ENCODE data around the gene FBXL12.
A peak's percentile ranks its signal among the peaks of the same experiment; 100 is the strongest.
"Not testable (repeated sequence)": the region's sequence is repeated elsewhere in the genome, so short reads cannot be mapped to it uniquely, and the experiment has no call there.

The FBXL12 gene

DNA sequence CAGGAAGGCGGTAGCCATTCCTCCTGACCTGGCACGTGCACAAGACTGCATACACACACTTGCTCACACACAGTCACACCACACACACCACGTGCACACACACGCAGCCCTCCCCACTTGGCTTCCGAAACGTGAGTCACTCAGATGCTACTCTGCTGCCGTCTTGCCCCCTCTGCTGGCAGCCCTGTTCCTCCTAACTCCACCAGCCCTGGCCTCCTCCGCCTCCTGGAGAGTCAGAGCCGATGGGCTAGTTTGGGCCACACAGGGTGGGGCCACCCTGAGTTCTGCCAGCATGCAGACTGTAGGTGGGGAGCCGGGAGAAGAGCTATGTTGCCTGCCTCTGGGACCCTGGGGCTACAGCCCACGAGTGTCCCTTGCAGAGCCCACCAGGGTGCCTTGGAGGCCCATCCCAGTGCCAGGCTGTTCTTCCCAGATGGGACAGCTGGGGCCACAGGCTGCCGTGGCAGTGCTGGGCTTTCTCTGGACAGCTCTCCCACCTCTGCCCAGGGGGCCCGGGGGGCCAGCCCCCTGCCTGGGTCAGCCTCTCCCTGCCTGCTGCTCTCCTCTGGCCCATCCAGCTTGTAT lies 28.3 kb upstream of the FBXL12 start:
- Histone ChIP-seq H3K9me3 (ENCODE audit: insufficient read depth, low read depth, low read length) (no peaks in the 10 kb centered on the region), H3K79me2 (ENCODE audit: insufficient read depth, low read length) (peaks cover 4% of the 10 kb centered on the region; the same call in 1 of the 2 replicates), H3K4me2 (ENCODE audit: low read depth, low read length, poor library complexity, severe bottlenecking) (no peak overlapping the region), H3K4me3 (ENCODE audit: low read length, poor library complexity, severe bottlenecking) (no peak overlapping the region), H3K9me2 (replicated peaks; ENCODE audit: low read depth, low read length) (no peaks in the 10 kb centered on the region), H4K20me1 (ENCODE audit: insufficient read depth, low read length, poor library complexity, severe bottlenecking) (no peaks in the 10 kb centered on the region), H3K9ac (ENCODE audit: low read depth, low read length, poor library complexity, severe bottlenecking) (no peak overlapping the region), H3K4me1 (ENCODE audit: insufficient read depth, low read length, poor library complexity, severe bottlenecking) (no peaks in the 10 kb centered on the region), H3K36me3 (ENCODE audit: insufficient read depth, low read length) (peaks cover 63% of the 10 kb centered on the region; the same call in 1 of the 2 replicates), H3F3A (ENCODE audit: low read depth) (no peaks in the 10 kb centered on the region), H3K27me3 (ENCODE audit: insufficient read depth, low read length, poor library complexity, severe bottlenecking) (no peaks in the 10 kb centered on the region), H2AFZ (ENCODE audit: low read length) (no peak overlapping the region)
- no peak for TF ChIP-seq EZH2phosphoT487 (IDR thresholded peaks at IDR 0.05; ENCODE audit: borderline replicate concordance)
- TF ChIP-seq, protein P1, sequence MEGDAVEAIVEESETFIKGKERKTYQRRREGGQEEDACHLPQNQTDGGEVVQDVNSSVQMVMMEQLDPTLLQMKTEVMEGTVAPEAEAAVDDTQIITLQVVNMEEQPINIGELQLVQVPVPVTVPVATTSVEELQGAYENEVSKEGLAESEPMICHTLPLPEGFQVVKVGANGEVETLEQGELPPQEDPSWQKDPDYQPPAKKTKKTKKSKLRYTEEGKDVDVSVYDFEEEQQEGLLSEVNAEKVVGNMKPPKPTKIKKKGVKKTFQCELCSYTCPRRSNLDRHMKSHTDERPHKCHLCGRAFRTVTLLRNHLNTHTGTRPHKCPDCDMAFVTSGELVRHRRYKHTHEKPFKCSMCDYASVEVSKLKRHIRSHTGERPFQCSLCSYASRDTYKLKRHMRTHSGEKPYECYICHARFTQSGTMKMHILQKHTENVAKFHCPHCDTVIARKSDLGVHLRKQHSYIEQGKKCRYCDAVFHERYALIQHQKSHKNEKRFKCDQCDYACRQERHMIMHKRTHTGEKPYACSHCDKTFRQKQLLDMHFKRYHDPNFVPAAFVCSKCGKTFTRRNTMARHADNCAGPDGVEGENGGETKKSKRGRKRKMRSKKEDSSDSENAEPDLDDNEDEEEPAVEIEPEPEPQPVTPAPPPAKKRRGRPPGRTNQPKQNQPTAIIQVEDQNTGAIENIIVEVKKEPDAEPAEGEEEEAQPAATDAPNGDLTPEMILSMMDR (conservative IDR thresholded peaks at IDR 0.05; ENCODE audit: low read length): peak; percentile 27; the same call in 1 of the 2 replicates

DNA sequence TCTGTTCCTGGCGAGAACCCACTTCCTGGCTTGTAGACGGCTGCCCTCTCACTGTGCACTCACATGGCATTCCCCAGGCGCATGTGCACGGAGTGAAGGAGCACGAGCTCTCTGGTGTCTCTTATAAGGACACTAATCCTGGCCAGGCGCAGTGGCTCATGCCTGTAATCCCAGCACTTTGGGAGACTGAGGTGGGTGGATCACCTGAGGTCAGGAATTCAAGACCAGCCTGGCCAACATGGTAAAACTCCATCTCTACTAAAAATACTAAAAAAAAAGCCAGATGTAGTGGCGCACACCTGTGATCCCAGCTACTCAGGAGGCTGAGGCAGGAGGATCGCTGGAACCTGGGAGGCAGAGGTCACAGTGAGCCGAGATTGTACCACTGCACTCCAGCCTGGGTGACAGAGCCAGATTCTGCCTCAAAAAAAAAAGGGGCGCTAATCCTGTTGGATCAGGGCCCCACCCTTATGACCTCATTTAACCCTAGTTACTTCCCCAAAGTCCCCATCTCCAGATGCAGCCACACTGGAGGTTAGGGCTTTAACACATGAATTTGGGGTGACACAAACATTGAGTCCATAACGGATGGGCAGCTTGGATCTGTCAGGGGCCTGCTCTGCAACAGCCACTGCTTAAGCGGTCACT lies 24.9 kb upstream of the FBXL12 start:
- H2AFZ ChIP-seq (ENCODE audit: low read length); H3K9me3 ChIP-seq (ENCODE audit: insufficient read depth, low read depth, low read length); H3K9ac ChIP-seq (ENCODE audit: low read depth, low read length, poor library complexity, severe bottlenecking); H3K4me1 ChIP-seq (ENCODE audit: insufficient read depth, low read length, poor library complexity, severe bottlenecking); H4K20me1 ChIP-seq (ENCODE audit: insufficient read depth, low read length, poor library complexity, severe bottlenecking); H3K4me2 ChIP-seq (ENCODE audit: low read depth, low read length, poor library complexity, severe bottlenecking); H3F3A ChIP-seq (ENCODE audit: low read depth); H3K27me3 ChIP-seq (ENCODE audit: insufficient read depth, low read length, poor library complexity, severe bottlenecking); H3K9me2 ChIP-seq (replicated peaks; ENCODE audit: low read depth, low read length); H3K4me3 ChIP-seq (ENCODE audit: low read length, poor library complexity, severe bottlenecking): not testable (repeated sequence)
- H3K79me2 ChIP-seq (ENCODE audit: insufficient read depth, low read length): peaks cover 14% of the 10 kb centered on the region; the same call in 1 of the 2 replicates
- peaks cover 66% of the 10 kb centered on the region; the same call in 1 of the 2 replicates for H3K36me3 ChIP-seq (ENCODE audit: insufficient read depth, low read length)

DNA sequence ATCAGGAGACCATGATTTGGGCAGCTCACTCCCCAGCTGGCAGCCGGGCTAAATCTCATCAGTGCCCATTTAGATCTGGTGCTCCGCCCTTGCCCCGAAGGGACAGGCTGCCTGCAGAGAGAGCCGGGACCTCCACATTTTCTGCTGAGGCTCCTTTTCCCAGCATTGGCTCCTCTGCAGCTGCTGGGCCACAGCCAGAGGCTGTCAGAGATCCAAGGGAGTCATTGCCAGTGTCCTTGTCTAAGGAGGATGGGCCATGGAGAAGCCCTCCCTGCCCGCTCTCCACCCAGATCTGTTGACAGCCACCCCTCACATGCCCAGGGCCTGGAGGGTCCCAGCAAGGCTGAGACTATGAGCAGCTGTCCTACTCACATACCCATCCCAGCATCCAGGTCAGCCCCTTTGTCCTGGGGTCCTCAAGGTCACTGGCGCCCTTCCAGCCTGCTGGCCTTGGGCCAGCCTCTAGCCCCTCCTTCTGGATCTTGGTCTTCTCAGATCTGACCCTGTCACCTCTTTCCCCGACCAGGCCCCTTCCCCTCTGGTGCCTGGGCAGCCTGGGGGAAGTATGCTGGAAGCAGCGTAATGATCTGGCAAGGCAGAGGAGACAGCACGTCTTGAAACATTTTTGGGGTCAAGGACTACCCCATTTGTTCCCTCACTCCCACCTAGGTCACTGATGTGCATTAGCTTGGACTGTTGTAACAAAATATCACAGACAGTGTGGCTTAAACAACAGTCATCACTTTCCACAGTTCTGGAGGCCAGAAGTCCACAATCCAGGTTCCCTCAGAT lies 24.2 kb upstream of the FBXL12 start:
- Histone ChIP-seq H3K36me3 (ENCODE audit: insufficient read depth, low read length) (peaks cover 60% of the 10 kb centered on the region; the same call in 1 of the 2 replicates), H4K20me1 (ENCODE audit: insufficient read depth, low read length, poor library complexity, severe bottlenecking) (no peaks in the 10 kb centered on the region), H3K27me3 (ENCODE audit: insufficient read depth, low read length, poor library complexity, severe bottlenecking) (no peaks in the 10 kb centered on the region), H3K4me2 (ENCODE audit: low read depth, low read length, poor library complexity, severe bottlenecking) (no peak overlapping the region), H3K4me3 (ENCODE audit: low read length, poor library complexity, severe bottlenecking) (no peak overlapping the region), H2AFZ (ENCODE audit: low read length) (no peak overlapping the region), H3K9me2 (replicated peaks; ENCODE audit: low read depth, low read length) (no peaks in the 10 kb centered on the region), H3K4me1 (ENCODE audit: insufficient read depth, low read length, poor library complexity, severe bottlenecking) (no peaks in the 10 kb centered on the region), H3K79me2 (ENCODE audit: insufficient read depth, low read length) (peaks cover 19% of the 10 kb centered on the region; the same call in 1 of the 2 replicates), H3K9ac (ENCODE audit: low read depth, low read length, poor library complexity, severe bottlenecking) (no peak overlapping the region), H3K9me3 (ENCODE audit: insufficient read depth, low read depth, low read length) (no peaks in the 10 kb centered on the region), H3F3A (ENCODE audit: low read depth) (no peaks in the 10 kb centered on the region)
- TF ChIP-seq, protein P1 (conservative IDR thresholded peaks at IDR 0.05; ENCODE audit: low read length): no peak
- TF ChIP-seq EZH2phosphoT487 (IDR thresholded peaks at IDR 0.05; ENCODE audit: borderline replicate concordance): no peak
